Measurements from ENCODE around the gene NEGR1.

The NEGR1 gene

GRCh38 chr1:71350330-71350729 lies 932.0 kb downstream of the NEGR1 start:
- no peak overlapping the region for H3K4me3 ChIP-seq
- DNase-seq (ENCODE audit: low spot score) = no peak
- no peak overlapping the region for H3K27ac ChIP-seq
- TF ChIP-seq CTCF (IDR thresholded peaks at IDR 0.05) = no peak
